ENCODE measurements around the gene NTF3.

The NTF3 gene

DNA sequence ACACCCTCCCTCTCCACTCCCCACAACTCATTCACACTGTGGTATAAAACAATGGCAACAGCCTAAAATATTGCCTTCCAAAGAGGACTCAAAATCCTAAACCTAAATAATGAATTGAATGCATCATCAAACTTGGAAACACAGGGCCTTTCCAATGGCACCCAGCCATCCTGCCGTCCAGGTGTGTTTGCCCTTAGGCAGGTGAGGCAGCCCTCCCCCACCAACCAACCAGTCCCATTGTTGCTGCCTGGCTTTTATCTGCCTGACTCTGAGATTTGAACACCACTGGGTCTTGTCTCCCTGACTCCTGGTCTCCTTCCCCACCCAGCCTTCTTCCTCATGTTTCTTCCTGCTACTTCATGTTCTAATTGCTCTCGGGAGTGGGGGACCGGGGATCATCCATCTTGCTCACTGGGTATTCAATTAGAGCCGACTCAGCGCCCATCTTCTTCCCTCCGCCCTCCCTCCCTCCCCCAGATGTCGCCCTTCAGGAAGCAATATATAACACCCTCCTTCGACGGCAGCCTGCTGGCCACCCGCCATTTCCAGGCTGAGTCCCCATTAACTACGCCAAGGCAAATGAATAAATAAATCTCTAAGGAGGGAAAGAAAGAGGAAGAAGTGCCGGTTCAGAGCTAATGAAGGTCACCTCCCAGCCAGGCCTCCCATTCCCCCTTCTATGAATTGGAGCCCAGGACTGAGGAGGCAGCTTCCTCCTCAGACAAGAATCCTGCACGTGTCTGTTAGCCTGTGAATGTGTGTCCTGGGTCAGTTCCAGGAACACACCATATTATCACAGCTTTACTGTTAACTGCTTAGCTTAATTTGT, 36.3 kb upstream of the NTF3 start:
- TF ChIP-seq, protein P1, sequence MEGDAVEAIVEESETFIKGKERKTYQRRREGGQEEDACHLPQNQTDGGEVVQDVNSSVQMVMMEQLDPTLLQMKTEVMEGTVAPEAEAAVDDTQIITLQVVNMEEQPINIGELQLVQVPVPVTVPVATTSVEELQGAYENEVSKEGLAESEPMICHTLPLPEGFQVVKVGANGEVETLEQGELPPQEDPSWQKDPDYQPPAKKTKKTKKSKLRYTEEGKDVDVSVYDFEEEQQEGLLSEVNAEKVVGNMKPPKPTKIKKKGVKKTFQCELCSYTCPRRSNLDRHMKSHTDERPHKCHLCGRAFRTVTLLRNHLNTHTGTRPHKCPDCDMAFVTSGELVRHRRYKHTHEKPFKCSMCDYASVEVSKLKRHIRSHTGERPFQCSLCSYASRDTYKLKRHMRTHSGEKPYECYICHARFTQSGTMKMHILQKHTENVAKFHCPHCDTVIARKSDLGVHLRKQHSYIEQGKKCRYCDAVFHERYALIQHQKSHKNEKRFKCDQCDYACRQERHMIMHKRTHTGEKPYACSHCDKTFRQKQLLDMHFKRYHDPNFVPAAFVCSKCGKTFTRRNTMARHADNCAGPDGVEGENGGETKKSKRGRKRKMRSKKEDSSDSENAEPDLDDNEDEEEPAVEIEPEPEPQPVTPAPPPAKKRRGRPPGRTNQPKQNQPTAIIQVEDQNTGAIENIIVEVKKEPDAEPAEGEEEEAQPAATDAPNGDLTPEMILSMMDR (IDR thresholded peaks at IDR 0.05; ENCODE audit: control insufficient read depth, extremely low read depth, insufficient read depth), result no peak

DNA sequence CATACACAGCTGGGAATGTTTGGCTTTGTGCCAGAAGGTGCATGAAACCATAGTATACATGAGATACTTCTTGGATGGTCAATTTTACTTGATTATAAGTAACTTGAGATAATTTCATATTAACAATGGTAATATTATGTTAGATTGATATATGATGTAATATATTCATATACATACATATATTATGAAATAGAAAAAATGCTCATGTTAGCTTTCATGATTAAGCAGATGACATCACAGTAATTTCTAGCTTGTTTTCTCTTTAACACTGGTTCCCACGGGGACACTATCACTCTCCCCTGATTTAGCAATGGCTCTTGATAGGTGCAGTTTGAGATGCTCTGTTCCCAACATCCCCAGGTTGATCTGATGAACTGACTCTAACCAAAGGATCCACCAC, 35.4 kb upstream of the NTF3 start:
- no peak for DNase-seq (ENCODE audit: low read depth)
- TF ChIP-seq, protein P1 (IDR thresholded peaks at IDR 0.05; ENCODE audit: control insufficient read depth, extremely low read depth, insufficient read depth), result no peak
- H3K4me3 ChIP-seq (ENCODE audit: low read depth, low read length), result no peak overlapping the region

More for the DNA sequence above, 36.3 kb upstream of the NTF3 start:
- no peak overlapping the region for H3K4me3 ChIP-seq (ENCODE audit: low read depth, low read length)
- DNase-seq (ENCODE audit: low read depth), result peak; percentile 61

- no peak overlapping the region for H3K4me3 ChIP-seq (ENCODE audit: low read depth, low read length)
- DNase-seq (ENCODE audit: low read depth), result no peak
- TF ChIP-seq, protein P1 (IDR thresholded peaks at IDR 0.05; ENCODE audit: control insufficient read depth, extremely low read depth, insufficient read depth), result no peak
Measured at GRCh38 chr12:5399266-5399665, 32.6 kb upstream of the NTF3 start.

- TF ChIP-seq, protein P1 (IDR thresholded peaks at IDR 0.05; ENCODE audit: control insufficient read depth, extremely low read depth, insufficient read depth), result no peak
- no peak for DNase-seq (ENCODE audit: low read depth)
- no peak overlapping the region for H3K4me3 ChIP-seq (ENCODE audit: low read depth, low read length)
Measured at GRCh38 chr12:5402009-5402935, 29.6 kb upstream of the NTF3 start.

GRCh38 chr12:5403411-5403810, 28.5 kb upstream of the NTF3 start:
- TF ChIP-seq, protein P1 (IDR thresholded peaks at IDR 0.05; ENCODE audit: control insufficient read depth, extremely low read depth, insufficient read depth), result no peak
- DNase-seq (ENCODE audit: low read depth), result no peak

DNA sequence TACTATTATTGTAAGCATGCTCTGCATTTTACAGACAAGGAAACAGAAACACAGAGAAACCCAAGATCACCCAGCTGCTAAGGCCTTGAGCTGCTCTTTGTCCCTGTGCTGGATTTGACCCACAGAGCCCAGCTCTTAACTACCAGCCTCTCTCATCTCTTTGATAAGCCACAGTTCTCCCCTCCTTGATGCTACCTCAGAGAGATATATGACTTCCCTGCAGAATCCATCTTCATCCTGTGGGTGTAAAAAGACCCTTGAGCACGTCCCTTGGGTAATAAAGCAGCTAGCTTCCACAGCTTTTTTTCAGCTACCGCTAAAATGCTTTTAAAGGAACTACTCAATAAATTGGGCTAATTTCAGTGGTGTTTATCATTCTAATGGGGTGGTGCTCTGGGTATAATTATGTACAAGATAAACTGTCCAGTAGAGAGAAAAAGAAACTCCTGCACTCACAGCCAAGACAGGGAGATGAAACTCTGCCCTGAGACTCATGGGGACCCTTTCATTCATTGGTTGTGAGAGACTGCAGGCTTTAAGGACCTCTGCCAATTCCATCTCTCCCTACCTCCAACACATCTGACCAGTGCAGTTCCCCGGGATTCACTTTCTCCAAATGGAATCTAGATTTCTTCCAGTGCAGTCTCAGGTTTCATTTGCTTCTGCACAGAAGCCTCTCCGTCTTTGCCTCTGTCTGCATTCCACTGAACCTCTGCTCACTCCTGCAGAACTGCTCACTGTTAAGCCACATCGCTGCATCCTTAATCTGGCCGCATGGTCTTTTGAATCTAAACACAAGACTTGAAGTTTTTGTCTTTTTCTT, 24.7 kb upstream of the NTF3 start:
- TF ChIP-seq, protein P1 (IDR thresholded peaks at IDR 0.05; ENCODE audit: control insufficient read depth, extremely low read depth, insufficient read depth), result no peak
- H3K4me3 ChIP-seq (ENCODE audit: low read depth, low read length), result no peak overlapping the region
- DNase-seq (ENCODE audit: low read depth), result no peak

More at GRCh38 chr12:5403411-5403810, 28.5 kb upstream of the NTF3 start:
- no peak overlapping the region for H3K4me3 ChIP-seq (ENCODE audit: low read depth, low read length)

Data from LNCaP clone FGC (cell line).